HFFc6 (cell line): ENCODE measurements around the gene ITGAD. TPM values are rescaled to one million over a fixed set of nuclear protein-coding genes. Genes with fewer than 3 reads are reported as not detected.

Experiments
- DNase-seq: peaks from one replicate; pipeline ENCODE4 v3.0.0-alpha.2; 2018
- H3K27ac Mint-ChIP-seq: 2 replicates; pipeline ENCODE4 v1.8.0; 2020; ENCODE audit warnings: mild to moderate bottlenecking, mixed read lengths
- H3K27me3 Mint-ChIP-seq: 2 replicates; pipeline ENCODE4 v1.8.0; 2021; ENCODE audit warnings: mild to moderate bottlenecking, moderate library complexity, mixed read lengths; ENCODE audit not compliant: insufficient read depth
- H3K36me3 Mint-ChIP-seq: 2 replicates; pipeline ENCODE4 v1.8.0; 2021; ENCODE audit warnings: low read depth, mixed read lengths
- H3K4me1 Mint-ChIP-seq: 2 replicates; pipeline ENCODE4 v1.8.0; 2020; ENCODE audit warnings: low read depth, mixed read lengths
- H3K4me3 Mint-ChIP-seq: 2 replicates; pipeline ENCODE4 v1.8.0; 2020; ENCODE audit warnings: mild to moderate bottlenecking, moderate library complexity, mixed read lengths
- H3K9me3 Mint-ChIP-seq: 2 replicates; pipeline ENCODE4 v1.8.0; 2020; ENCODE audit warnings: mild to moderate bottlenecking, mixed read lengths
- CTCF ChIP-seq: fragments of 200-600 bp; sonication (generic); IDR thresholded peaks from 2 replicates; pipeline ENCODE4 v1.5.0; 2021; ENCODE audit warnings: antibody characterized with exemption, mild to moderate bottlenecking
- total RNA-seq, 6 experiments: library from RNA; stranded (reverse); fragmentation: NEBNext Ultra II Directional; extraction: Animal tissue kit (Norgen Biotek cat#: 25700); gene quantifications; 2 replicates in 1 of 6; 3 replicates in 5 of 6; pipeline ENCODE4 v1.2.3, GENCODE V29; 2021

Gene ITGAD
- total RNA-seq, 6 experiments from 2014 or later: not detected

DNA sequence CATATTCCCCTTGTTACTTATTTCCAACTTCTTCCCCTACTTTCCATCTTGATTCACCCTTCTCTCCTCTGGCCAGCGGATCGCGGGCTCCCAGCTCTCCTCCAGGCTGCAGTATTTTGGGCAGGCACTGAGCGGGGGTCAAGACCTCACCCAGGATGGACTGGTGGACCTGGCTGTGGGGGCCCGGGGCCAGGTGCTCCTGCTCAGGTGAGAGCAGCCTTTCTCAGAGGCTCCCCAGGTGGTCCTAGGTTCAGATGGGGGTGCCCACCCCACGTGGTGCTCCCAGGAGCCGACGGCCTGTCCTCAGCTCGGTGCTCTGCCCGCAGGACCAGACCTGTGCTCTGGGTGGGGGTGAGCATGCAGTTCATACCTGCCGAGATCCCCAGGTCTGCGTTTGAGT lies 22.1 kb upstream of the ITGAD start:
- Mint-ChIP-seq H3K4me1 (no peaks in the 10 kb centered on the region), H3K4me3 (no peak overlapping the region), H3K27ac (no peak overlapping the region), H3K27me3 (peaks cover 47% of the 10 kb centered on the region), H3K9me3 (no peaks in the 10 kb centered on the region), H3K36me3 (no peaks in the 10 kb centered on the region)
- TF ChIP-seq CTCF: no peak
- DNase-seq: no peak

- no peaks in the 10 kb centered on the region for H3K36me3 Mint-ChIP-seq
- H3K9me3 Mint-ChIP-seq: no peaks in the 10 kb centered on the region
- H3K4me1 Mint-ChIP-seq: no peaks in the 10 kb centered on the region
- no peak for TF ChIP-seq CTCF
- no peak overlapping the region for H3K27ac Mint-ChIP-seq
- no peak overlapping the region for H3K4me3 Mint-ChIP-seq
- DNase-seq: no peak
- peaks cover 44% of the 10 kb centered on the region for H3K27me3 Mint-ChIP-seq
Measured at GRCh38 chr16:31371619-31372484, 21.3 kb upstream of the ITGAD start.

DNA sequence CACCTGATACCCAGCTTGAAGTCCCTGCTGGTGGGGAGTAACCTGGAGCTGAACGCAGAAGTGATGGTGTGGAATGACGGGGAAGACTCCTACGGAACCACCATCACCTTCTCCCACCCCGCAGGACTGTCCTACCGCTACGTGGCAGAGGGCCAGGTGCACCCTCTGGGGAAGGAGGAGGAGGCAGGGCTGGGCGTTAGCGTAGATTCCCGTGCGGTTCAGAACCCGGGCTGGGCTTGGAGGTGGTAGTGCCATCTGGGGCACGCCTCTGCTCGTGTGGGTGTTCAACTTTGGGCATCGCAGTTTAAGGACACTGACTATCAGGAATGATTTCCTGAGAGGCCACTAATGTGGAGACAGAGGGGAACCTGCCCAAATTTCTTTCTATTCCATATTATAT lies 19.9 kb upstream of the ITGAD start:
- no peak for DNase-seq
- Mint-ChIP-seq H3K4me3 (no peak overlapping the region), H3K36me3 (no peaks in the 10 kb centered on the region), H3K27me3 (peaks cover 44% of the 10 kb centered on the region), H3K4me1 (no peaks in the 10 kb centered on the region), H3K27ac (no peak overlapping the region), H3K9me3 (no peaks in the 10 kb centered on the region)
- no peak for TF ChIP-seq CTCF

GRCh38 chr16:31375231-31375630 lies 17.9 kb upstream of the ITGAD start:
- H3K27me3 Mint-ChIP-seq: peaks cover 46% of the 10 kb centered on the region
- H3K4me1 Mint-ChIP-seq: no peaks in the 10 kb centered on the region
- H3K9me3 Mint-ChIP-seq: no peaks in the 10 kb centered on the region
- H3K27ac Mint-ChIP-seq: no peak overlapping the region
- no peak overlapping the region for H3K4me3 Mint-ChIP-seq
- DNase-seq: no peak
- no peak for TF ChIP-seq CTCF
- H3K36me3 Mint-ChIP-seq: no peaks in the 10 kb centered on the region

DNA sequence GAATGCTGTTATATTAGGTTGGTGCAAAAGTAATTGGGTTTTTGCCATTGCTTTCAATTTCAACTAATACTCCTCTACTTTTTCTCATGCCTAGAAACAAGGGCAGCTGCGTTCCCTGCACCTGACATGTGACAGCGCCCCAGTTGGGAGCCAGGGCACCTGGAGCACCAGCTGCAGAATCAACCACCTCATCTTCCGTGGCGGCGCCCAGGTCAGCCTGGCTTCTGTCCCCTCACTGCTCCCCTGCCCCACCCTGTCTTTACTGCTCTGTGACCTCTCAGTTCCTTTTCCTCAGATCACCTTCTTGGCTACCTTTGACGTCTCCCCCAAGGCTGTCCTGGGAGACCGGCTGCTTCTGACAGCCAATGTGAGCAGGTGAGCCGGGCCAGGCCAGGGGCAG lies 16.4 kb upstream of the ITGAD start:
- H3K27me3 Mint-ChIP-seq: peaks cover 58% of the 10 kb centered on the region
- H3K27ac Mint-ChIP-seq: no peak overlapping the region
- DNase-seq: no peak
- H3K36me3 Mint-ChIP-seq: no peaks in the 10 kb centered on the region
- H3K4me3 Mint-ChIP-seq: no peak overlapping the region
- H3K9me3 Mint-ChIP-seq: no peaks in the 10 kb centered on the region
- H3K4me1 Mint-ChIP-seq: no peaks in the 10 kb centered on the region
- no peak for TF ChIP-seq CTCF
